Measurements from ENCODE around the gene PTP4A1.
A peak's percentile ranks its signal among the peaks of the same experiment; 100 is the strongest.
"Not testable (repeated sequence)": the region's sequence is repeated elsewhere in the genome, so short reads cannot be mapped to it uniquely, and the experiment has no call there.

Gene PTP4A1

GRCh38 chr6:63584125-63584514 is 11.8 kb downstream of the PTP4A1 start:
- no peak for DNase-seq

DNA sequence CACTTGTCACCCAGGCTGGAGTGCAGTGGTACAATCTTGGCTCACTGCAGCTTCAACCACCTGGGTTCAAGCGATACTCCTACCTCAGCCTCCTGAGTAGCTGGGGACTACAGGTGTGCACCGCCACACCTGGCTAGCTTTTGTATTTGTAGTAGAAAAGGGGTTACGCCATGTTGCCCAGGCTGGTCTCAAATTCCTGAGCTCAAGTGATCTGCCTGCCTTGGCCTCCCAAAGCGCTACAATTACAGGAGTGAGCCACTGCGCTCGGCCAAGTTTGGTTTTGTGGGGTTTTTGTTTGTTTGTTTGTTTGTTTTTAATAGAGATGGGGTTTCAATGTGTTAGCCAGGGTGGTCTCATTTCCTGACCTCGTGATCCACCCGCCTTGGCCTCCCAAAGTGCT is 12.3 kb downstream of the PTP4A1 start:
- no peak for DNase-seq

- DNase-seq = not testable (repeated sequence)
Measured at GRCh38 chr6:63585652-63586051, 13.4 kb downstream of the PTP4A1 start.

GRCh38 chr6:63589952-63590411 is 17.7 kb downstream of the PTP4A1 start:
- DNase-seq = no peak

DNA sequence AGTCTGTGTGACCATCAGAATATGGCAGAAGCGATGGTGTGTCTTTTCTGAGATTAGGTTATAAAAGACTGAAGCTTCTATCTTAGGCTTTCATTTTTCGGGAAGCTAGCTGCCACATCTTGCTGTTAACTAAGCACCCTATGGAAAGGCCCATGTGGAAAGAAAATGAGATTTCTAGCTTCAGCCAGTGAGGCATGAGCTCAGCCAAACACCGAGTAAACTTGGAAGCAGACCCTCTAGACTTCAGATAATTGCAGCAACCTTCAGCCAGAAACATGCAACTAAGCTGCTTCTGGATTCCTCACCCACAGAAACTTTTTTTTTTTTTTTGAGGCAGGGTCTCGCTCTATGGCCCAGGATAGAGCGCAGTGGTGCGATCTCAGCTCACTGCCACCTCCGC is 20.6 kb downstream of the PTP4A1 start:
- no peak for DNase-seq

DNA sequence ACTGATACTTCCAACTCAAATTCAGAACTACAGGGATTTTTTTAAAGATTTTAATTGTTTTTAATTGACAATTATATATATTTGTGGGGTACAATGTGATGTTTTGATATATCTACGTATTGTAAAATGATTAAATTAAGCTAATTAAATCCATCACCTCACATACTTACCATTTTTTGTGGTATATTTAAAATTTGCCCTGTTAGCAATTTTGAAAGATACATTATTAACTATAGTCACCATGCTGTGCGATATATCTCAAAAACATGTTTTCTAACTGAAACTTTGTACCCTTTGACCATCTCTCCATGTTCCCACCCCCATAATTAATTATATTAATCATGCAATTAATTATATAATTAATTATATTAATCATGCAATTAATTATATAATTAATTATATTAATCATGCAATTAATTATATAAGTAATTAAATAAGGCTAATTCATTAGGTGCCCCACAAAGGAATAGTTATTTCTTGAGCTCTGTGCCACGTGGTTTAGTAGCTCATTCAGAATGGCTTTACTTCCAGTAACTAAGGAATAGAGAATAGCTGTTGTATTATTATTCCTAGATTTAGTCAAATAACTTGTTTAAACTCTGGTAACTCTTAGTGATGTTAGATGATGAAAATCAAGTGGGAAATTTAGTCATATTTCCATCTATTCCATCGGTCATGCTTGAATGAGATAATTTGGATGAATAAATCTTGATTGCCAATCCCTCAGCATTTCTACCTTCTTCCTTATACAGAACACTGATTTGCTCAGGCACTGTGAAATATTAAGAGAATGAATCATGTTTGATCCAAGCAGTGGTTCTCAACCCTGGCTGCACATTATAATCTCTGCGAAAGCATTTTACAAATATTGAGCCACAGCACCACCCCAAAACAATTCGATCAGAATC is 25.1 kb downstream of the PTP4A1 start:
- DNase-seq = no peak

DNA sequence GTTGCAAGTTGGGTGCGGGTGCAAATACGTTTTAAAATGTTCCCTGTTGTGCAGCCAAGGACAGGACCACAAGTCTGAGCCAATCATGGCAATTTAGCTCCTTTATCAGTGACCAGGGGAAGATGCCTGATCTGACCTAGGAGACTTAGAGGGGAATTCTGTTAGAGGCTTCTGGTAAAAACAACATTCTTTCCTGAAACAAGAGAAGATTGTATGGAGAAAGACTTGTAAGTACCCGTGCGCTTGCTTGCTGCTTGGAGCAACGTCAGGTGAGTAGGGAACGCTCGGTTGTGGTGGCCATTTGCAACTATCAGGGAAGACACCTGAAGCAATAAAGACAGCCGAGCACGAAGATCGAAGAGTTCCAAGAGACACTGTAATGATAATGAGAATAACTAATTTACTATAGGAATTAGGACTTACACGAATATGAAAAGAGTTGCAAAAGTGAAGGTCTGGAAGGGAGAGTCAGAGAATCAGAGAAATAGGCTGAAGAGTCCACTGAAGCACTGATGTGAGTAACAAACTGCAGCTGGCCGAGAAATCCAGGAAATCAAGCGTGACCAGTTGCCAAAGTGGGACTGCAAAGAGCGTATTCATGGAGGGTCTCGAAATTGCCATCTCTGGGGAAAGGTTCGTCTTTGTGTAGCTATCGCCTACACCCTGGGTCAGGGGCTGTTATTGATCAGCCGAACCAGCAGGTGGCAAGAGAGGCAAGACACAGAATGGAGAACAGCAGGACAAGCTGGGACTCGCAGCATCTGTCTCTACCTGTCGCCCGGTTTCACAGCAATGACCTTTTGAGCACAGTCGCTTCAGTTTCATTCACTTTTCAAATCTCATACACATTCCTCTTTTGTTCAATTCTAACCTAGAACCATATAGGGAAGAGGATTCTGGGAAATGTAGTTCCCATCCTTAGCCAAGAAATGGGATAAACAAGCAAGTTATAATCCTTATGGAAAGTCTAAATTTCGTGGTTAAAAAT is 26.1 kb downstream of the PTP4A1 start:
- DNase-seq = peak; percentile 67

DNA sequence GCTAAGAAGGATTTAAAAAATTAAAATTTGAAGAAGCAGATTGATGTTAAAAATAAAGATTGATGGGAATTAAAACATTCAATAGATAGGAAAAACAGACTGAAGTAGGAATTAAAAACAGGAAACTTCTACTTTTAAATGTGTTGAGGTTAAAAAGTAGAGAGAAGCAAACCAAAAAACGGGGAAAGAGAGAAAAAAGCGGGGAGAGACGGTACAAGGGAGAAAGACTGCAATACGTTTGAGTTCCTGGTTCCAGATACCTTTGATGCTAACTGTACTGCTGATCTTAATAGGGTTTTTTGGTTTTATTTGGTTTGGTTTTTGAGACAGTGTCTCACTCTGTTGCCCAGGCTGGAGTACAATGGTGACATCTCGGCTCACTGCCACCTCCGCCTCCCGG is 27.0 kb downstream of the PTP4A1 start:
- no peak for DNase-seq

GRCh38 chr6:63600136-63600535 is 27.9 kb downstream of the PTP4A1 start:
- no peak for DNase-seq

DNA sequence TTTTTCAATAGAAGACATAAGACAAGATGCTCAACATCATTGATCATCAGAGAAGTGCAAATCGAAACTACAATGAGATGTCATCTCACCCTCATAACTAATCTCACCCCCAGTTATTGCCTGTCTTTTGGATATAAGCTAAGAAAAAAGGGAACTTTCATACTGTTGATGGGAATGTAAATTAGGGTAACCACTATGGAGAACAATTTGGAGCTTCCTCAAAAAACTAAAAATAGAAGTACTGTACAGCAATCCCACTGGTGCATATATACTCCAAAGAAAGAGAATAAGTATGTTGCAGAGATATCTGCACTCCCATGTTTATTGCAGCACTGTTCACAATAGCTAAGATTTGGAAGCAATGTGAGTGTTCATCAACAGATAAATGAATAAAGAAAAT is 37.0 kb downstream of the PTP4A1 start:
- no peak for DNase-seq

DNA sequence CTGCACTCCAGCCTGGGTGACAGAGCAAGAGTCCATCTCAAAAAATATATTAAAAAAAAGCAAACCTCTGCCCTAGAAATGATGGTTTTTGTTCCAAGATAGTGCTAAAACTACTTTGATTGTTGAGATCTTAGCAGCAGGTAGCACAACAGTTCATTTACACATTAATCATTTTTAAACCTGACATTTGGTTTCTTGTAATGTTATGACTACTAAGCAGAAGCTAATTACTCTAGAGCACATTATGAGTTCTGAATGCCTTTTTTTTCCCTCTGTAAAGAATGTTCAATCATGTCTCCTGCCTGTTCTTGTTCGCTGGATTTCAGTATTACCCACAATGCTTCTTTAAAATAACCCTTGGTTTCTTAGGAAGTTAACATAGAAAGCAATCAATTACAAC is 38.7 kb downstream of the PTP4A1 start:
- no peak for DNase-seq

DNA sequence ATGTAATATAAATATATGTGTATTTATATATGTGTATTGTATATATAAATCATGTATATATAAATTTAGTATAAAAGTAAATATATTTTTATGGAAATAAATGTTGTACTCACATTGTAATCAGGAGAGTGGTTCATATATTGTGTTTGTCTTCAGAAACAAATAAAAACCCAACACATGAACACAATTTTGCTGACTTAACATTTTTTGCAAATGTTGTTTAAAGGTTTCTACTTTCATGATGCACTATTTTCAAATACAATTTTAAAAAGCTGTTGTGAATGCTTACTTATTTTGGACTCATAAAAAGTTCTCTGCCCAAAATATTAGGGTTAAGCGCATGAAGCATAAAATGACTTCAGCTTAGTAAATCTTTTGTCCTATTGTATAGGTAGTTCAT is 39.3 kb downstream of the PTP4A1 start:
- no peak for DNase-seq

- DNase-seq = no peak
Measured at GRCh38 chr6:63615590-63615989, 43.3 kb downstream of the PTP4A1 start.

Measured in effector CD4-positive, alpha-beta T cell (primary cell).